Measurements from ENCODE around the gene CSNK1A1.

Gene CSNK1A1

DNA sequence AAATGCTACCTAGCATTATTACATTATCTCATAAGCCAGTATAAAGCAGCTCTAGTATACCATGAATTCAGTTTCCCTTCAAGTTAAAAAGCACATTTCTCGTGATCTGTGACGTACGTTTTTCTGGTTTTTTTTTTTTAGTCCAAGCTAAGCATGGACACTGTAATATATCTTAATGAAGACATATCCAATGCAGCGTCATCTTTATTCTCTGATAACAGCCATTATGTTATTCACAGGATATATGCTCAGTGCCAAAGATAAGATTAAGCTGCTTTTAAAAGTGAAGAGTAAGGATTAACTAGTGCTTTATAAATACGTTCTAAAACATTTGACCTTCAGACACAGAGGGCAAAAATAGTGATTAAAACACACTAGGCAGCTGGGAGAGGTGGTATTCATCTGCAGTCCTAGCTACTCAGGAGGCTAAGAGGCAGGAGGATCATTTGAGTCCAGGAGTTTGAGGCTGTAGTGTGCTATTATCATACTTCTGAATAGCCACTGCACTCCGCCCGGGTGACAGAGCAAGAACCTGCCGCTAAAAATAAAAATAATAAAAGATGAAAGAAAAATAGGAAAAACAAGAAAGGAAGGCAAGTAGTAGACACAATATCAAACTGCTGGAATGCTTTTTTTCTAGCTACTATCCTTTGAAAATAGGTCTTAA lies 7.7 kb downstream of the CSNK1A1 start:
- Histone ChIP-seq H3K4me1 (ENCODE audit: control insufficient read depth, insufficient read depth, low read depth, low read length) (peaks cover 10% of the 10 kb centered on the region), H3K23ac (ENCODE audit: low read length in 2 of 2) (no peak overlapping the region), H3K14ac (ENCODE audit: low read length in 2 of 2) (no peak overlapping the region), H2BK15ac (ENCODE audit: low read depth, poor library complexity, severe bottlenecking) (no peak overlapping the region), H3K36me3 (ENCODE audit: control insufficient read depth in 1 of 2, insufficient read depth in 2 of 2, low read depth in 1 of 2, low read length in 2 of 2) (peaks cover 34 to 69% of the 10 kb centered on the region in 2 experiments), H2BK120ac (ENCODE audit: low read depth, low read length) (no peak overlapping the region), H3K27ac (ENCODE audit: low read length, poor library complexity, severe bottlenecking) (no peak overlapping the region), H4K91ac (ENCODE audit: low read length) (no peak overlapping the region), H3K18ac (ENCODE audit: low read depth in 1 of 2, low read length in 2 of 2) (no peak overlapping the region), H2AFZ (ENCODE audit: low read depth, low read length) (no peak overlapping the region), H3K4ac (ENCODE audit: low read depth in 1 of 2, low read length in 2 of 2) (no peak overlapping the region), H3K4me2 (ENCODE audit: low read length, poor library complexity, severe bottlenecking) (no peak overlapping the region), H3K79me1 (replicated peaks; ENCODE audit: low read length, poor library complexity, severe bottlenecking) (no peaks in the 10 kb centered on the region), H4K8ac (ENCODE audit: low read length) (no peak overlapping the region), H2AK5ac (ENCODE audit: low read length, severe bottlenecking) (no peak overlapping the region), H3K9ac (ENCODE audit: low read length) (peak overlapping the region; percentile 55), H2BK12ac (ENCODE audit: low read length in 2 of 2) (no peak overlapping the region), H2BK5ac (ENCODE audit: low read depth, low read length, poor library complexity, severe bottlenecking) (no peak overlapping the region), H3K4me3 (ENCODE audit: insufficient read depth in 1 of 2, low read depth in 1 of 2, low read length in 2 of 2) (peak overlapping the region in 1 of 2 experiments; percentile 38), H3K27me3 (ENCODE audit: control insufficient read depth in 1 of 2, insufficient read depth in 1 of 2, low read length in 2 of 2) (no peaks in the 10 kb centered on the region), H3K9me3 (ENCODE audit: control insufficient read depth, low read length) (no peaks in the 10 kb centered on the region)
- DNase-seq, result no peak
- WGBS, result 80% methylated on average over 4 of the region's 8 CpGs

GRCh38 chr5:149541893-149542292 lies 9.3 kb downstream of the CSNK1A1 start:
- Histone ChIP-seq H3K9me3 (ENCODE audit: control insufficient read depth, low read length) (no peaks in the 10 kb centered on the region), H3K27ac (ENCODE audit: low read length, poor library complexity, severe bottlenecking) (no peak overlapping the region), H3K23ac (ENCODE audit: low read length in 2 of 2) (no peak overlapping the region), H3K36me3 (ENCODE audit: control insufficient read depth in 1 of 2, insufficient read depth in 2 of 2, low read depth in 1 of 2, low read length in 2 of 2) (peaks cover 30 to 66% of the 10 kb centered on the region in 2 experiments), H2BK120ac (ENCODE audit: low read depth, low read length) (no peak overlapping the region), H3K4me1 (ENCODE audit: control insufficient read depth, insufficient read depth, low read depth, low read length) (peaks cover 6% of the 10 kb centered on the region), H4K91ac (ENCODE audit: low read length) (no peak overlapping the region), H3K27me3 (ENCODE audit: control insufficient read depth in 1 of 2, insufficient read depth in 1 of 2, low read length in 2 of 2) (no peaks in the 10 kb centered on the region), H3K79me1 (replicated peaks; ENCODE audit: low read length, poor library complexity, severe bottlenecking) (no peaks in the 10 kb centered on the region), H3K14ac (ENCODE audit: low read length in 2 of 2) (no peak overlapping the region), H3K4me3 (ENCODE audit: insufficient read depth in 1 of 2, low read depth in 1 of 2, low read length in 2 of 2) (no peak overlapping the region), H3K9ac (ENCODE audit: low read length) (no peak overlapping the region), H3K4ac (ENCODE audit: low read depth in 1 of 2, low read length in 2 of 2) (no peak overlapping the region), H2BK5ac (ENCODE audit: low read depth, low read length, poor library complexity, severe bottlenecking) (no peak overlapping the region), H2BK15ac (ENCODE audit: low read depth, poor library complexity, severe bottlenecking) (no peak overlapping the region), H3K18ac (ENCODE audit: low read depth in 1 of 2, low read length in 2 of 2) (peak overlapping the region in 1 of 2 experiments; percentile 8), H3K4me2 (ENCODE audit: low read length, poor library complexity, severe bottlenecking) (no peak overlapping the region), H4K8ac (ENCODE audit: low read length) (no peak overlapping the region), H2BK12ac (ENCODE audit: low read length in 2 of 2) (no peak overlapping the region), H2AFZ (ENCODE audit: low read depth, low read length) (no peak overlapping the region), H2AK5ac (ENCODE audit: low read length, severe bottlenecking) (no peak overlapping the region)
- no peak for DNase-seq
- 96% methylated on average over 6 of the region's 6 CpGs for WGBS

GRCh38 chr5:149540089-149540488 lies 11.2 kb downstream of the CSNK1A1 start:
- no peak overlapping the region for H2BK120ac ChIP-seq (ENCODE audit: low read depth, low read length)
- peak overlapping the region; percentile 13 for H3K9ac ChIP-seq (ENCODE audit: low read length)
- no peak overlapping the region for H2AK5ac ChIP-seq (ENCODE audit: low read length, severe bottlenecking)
- no peak overlapping the region for H3K4ac ChIP-seq (ENCODE audit: low read depth in 1 of 2, low read length in 2 of 2)
- peaks cover 16 to 68% of the 10 kb centered on the region in 2 experiments for H3K36me3 ChIP-seq (ENCODE audit: control insufficient read depth in 1 of 2, insufficient read depth in 2 of 2, low read depth in 1 of 2, low read length in 2 of 2)
- no peak overlapping the region for H4K91ac ChIP-seq (ENCODE audit: low read length)
- no peak overlapping the region for H2AFZ ChIP-seq (ENCODE audit: low read depth, low read length)
- no peak overlapping the region for H2BK5ac ChIP-seq (ENCODE audit: low read depth, low read length, poor library complexity, severe bottlenecking)
- no peaks in the 10 kb centered on the region for H3K79me1 ChIP-seq (replicated peaks; ENCODE audit: low read length, poor library complexity, severe bottlenecking)
- no peak overlapping the region for H2BK15ac ChIP-seq (ENCODE audit: low read depth, poor library complexity, severe bottlenecking)
- H3K4me1 ChIP-seq (ENCODE audit: control insufficient read depth, insufficient read depth, low read depth, low read length), result peaks cover 4% of the 10 kb centered on the region
- no peak overlapping the region for H3K18ac ChIP-seq (ENCODE audit: low read depth in 1 of 2, low read length in 2 of 2)
- H3K14ac ChIP-seq (ENCODE audit: low read length in 2 of 2), result no peak overlapping the region
- H2BK12ac ChIP-seq (ENCODE audit: low read length in 2 of 2), result no peak overlapping the region
- no peaks in the 10 kb centered on the region for H3K27me3 ChIP-seq (ENCODE audit: control insufficient read depth in 1 of 2, insufficient read depth in 1 of 2, low read length in 2 of 2)
- H3K9me3 ChIP-seq (ENCODE audit: control insufficient read depth, low read length), result no peaks in the 10 kb centered on the region
- H3K4me2 ChIP-seq (ENCODE audit: low read length, poor library complexity, severe bottlenecking), result no peak overlapping the region
- no peak overlapping the region for H4K8ac ChIP-seq (ENCODE audit: low read length)
- H3K23ac ChIP-seq (ENCODE audit: low read length in 2 of 2), result no peak overlapping the region
- H3K27ac ChIP-seq (ENCODE audit: low read length, poor library complexity, severe bottlenecking), result no peak overlapping the region
- no peak overlapping the region for H3K4me3 ChIP-seq (ENCODE audit: insufficient read depth in 1 of 2, low read depth in 1 of 2, low read length in 2 of 2)
- WGBS, result 89% methylated on average over 3 of the region's 3 CpGs
- no peak for DNase-seq

- H2BK120ac ChIP-seq (ENCODE audit: low read depth, low read length), result no peak overlapping the region
- no peak overlapping the region for H2BK5ac ChIP-seq (ENCODE audit: low read depth, low read length, poor library complexity, severe bottlenecking)
- no peak for DNase-seq
- H2AK5ac ChIP-seq (ENCODE audit: low read length, severe bottlenecking), result no peak overlapping the region
- H3K9ac ChIP-seq (ENCODE audit: low read length), result no peak overlapping the region
- no peak overlapping the region for H2BK15ac ChIP-seq (ENCODE audit: low read depth, poor library complexity, severe bottlenecking)
- H3K4ac ChIP-seq (ENCODE audit: low read depth in 1 of 2, low read length in 2 of 2), result no peak overlapping the region
- H3K4me3 ChIP-seq (ENCODE audit: insufficient read depth in 1 of 2, low read depth in 1 of 2, low read length in 2 of 2), result no peak overlapping the region
- peaks cover 2% of the 10 kb centered on the region for H3K4me1 ChIP-seq (ENCODE audit: control insufficient read depth, insufficient read depth, low read depth, low read length)
- H4K91ac ChIP-seq (ENCODE audit: low read length), result no peak overlapping the region
- H3K14ac ChIP-seq (ENCODE audit: low read length in 2 of 2), result no peak overlapping the region
- no peak overlapping the region for H2AFZ ChIP-seq (ENCODE audit: low read depth, low read length)
- no peaks in the 10 kb centered on the region for H3K79me1 ChIP-seq (replicated peaks; ENCODE audit: low read length, poor library complexity, severe bottlenecking)
- peaks cover 12 to 72% of the 10 kb centered on the region in 2 experiments for H3K36me3 ChIP-seq (ENCODE audit: control insufficient read depth in 1 of 2, insufficient read depth in 2 of 2, low read depth in 1 of 2, low read length in 2 of 2)
- no peaks in the 10 kb centered on the region for H3K9me3 ChIP-seq (ENCODE audit: control insufficient read depth, low read length)
- no peak overlapping the region for H3K18ac ChIP-seq (ENCODE audit: low read depth in 1 of 2, low read length in 2 of 2)
- no peaks in the 10 kb centered on the region for H3K27me3 ChIP-seq (ENCODE audit: control insufficient read depth in 1 of 2, insufficient read depth in 1 of 2, low read length in 2 of 2)
- no peak overlapping the region for H3K27ac ChIP-seq (ENCODE audit: low read length, poor library complexity, severe bottlenecking)
- WGBS, result no CpG with 5 or more reads among the region's 1 CpG
- no peak overlapping the region for H2BK12ac ChIP-seq (ENCODE audit: low read length in 2 of 2)
- no peak overlapping the region for H3K23ac ChIP-seq (ENCODE audit: low read length in 2 of 2)
- H4K8ac ChIP-seq (ENCODE audit: low read length), result no peak overlapping the region
- H3K4me2 ChIP-seq (ENCODE audit: low read length, poor library complexity, severe bottlenecking), result no peak overlapping the region
Observed at GRCh38 chr5:149537374-149537975, 13.8 kb downstream of the CSNK1A1 start.
